ENCODE measurements around the gene DGCR2.
"Not testable (repeated sequence)": the region's sequence is repeated elsewhere in the genome, so short reads cannot be mapped to it uniquely, and the experiment has no call there.

Gene DGCR2

DNA sequence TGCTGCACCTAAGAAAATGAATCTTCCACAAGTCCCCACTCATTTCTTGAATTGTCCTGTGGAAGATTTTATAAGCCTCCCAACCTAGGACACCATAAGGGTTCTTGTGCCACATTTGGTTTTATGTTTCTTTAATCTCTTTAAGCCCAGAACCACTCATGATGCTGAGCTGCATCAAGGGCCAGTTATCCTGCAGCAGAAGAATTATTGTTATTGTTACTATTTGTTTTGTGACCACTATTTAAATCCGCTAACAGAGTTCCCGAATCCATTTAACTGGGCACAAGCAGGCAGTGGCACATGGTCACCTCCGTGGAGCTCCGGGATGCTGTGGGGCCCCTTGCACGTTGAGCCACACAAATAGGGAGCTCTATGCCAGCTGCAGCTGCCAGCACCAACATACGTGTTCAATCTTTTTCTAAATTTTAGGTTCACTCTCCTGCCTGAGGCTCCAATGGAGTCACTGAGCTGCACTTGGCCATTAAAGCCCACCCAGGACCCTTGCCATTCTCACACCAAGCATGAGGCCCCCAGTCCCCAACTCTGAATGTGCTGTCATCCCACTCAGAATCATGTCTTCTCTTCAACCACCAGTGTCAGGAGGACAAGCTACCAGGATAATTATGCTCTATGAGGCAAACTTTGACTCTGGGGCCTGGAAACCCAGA, 60.6 kb downstream of the DGCR2 start:
- DNase-seq (ENCODE audit: low read depth in 3 of 3) = no peak

- DNase-seq (ENCODE audit: low read depth in 3 of 3) = no peak
Measured at GRCh38 chr22:19060356-19061009, 61.7 kb downstream of the DGCR2 start.

- no peak for DNase-seq (ENCODE audit: low read depth in 3 of 3)
Measured at GRCh38 chr22:19059481-19060278, 62.5 kb downstream of the DGCR2 start.

DNA sequence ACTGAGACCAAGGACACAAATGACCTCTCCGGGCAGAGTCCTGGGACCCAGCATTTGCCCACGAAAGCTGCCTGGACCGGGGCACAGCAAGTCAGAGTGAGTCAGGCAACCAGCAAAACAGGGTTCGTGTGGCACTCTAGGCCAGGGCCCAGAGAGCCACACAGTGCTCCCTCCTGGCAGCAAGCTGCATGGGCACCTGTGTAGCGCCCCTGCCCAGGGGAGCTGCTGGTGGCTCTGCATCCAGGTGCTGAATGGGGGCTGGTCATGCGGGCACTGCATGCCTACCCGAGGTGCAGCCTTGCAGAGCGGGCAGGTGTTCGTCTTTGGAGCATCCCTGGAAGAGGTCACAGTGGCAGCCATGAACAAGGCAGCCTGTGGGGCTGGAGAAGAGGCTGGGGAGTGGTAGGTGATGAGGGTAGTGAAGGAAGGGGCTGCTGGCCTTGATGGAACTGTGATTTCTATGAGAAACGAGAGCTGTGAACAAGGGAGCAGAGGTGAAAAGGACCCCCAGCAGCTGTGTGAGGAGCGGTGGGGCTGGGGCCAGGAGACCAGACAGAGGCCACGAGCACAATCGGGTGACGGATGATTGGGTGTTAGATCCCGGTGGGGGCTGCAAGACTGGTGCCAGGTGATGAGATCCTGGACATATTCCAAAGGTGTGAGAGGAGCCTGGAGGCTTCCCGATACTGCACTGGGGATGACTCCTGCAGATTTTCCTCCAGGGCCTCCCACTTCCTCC, 63.3 kb downstream of the DGCR2 start:
- no peak for DNase-seq (ENCODE audit: low read depth in 3 of 3)

DNA sequence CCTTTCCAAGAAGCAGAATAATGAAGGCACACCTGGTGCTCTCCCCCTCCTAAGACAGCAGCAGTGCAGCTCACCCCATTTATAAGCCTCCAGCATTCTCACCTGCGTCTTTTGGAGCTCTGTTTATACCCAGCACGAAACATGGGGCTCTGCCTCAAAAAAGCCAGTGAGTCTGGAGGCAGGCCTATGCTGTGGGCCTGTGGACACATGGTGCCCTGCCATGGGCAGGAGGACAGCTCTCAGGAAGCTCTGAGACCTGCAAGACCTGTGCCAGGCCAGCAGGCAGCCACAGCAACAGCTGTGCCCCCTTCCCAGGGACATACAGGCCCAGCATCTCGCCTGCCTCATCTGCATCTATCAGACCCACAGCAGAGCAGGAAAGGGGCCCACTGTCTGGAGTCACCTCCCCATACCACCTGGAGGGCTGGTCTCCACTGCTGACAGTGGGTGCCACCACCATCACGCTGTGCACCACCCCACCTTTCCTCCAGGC, 64.2 kb downstream of the DGCR2 start:
- no peak for DNase-seq (ENCODE audit: low read depth in 3 of 3)

GRCh38 chr22:19057539-19057938, 64.7 kb downstream of the DGCR2 start:
- DNase-seq (ENCODE audit: low read depth in 3 of 3) = no peak

DNA sequence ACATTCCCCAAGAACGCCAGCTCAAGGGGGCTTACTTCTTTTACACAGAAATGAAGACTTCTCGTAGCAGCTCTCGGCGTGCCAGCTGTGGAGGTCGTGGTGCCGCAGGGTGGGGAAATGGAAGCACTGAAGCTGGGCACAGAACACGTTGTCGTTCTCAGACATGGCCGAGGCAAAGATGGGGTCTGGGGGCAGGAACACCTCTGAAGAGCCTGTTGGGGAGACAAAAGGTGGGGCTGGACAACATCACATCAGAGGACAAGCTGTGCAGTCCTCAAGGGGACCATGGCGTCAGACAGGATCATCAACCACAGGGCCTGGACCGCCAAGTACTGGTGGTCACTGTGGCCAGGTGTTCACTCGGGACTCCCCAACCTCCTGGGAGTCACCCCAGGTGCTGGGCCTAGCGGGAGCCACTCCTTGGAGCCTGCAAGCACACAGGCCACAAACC, 65.2 kb downstream of the DGCR2 start:
- DNase-seq (ENCODE audit: low read depth in 3 of 3) = no peak

- no peak for DNase-seq (ENCODE audit: low read depth in 3 of 3)
Measured at GRCh38 chr22:19055801-19056200, 66.4 kb downstream of the DGCR2 start.

DNA sequence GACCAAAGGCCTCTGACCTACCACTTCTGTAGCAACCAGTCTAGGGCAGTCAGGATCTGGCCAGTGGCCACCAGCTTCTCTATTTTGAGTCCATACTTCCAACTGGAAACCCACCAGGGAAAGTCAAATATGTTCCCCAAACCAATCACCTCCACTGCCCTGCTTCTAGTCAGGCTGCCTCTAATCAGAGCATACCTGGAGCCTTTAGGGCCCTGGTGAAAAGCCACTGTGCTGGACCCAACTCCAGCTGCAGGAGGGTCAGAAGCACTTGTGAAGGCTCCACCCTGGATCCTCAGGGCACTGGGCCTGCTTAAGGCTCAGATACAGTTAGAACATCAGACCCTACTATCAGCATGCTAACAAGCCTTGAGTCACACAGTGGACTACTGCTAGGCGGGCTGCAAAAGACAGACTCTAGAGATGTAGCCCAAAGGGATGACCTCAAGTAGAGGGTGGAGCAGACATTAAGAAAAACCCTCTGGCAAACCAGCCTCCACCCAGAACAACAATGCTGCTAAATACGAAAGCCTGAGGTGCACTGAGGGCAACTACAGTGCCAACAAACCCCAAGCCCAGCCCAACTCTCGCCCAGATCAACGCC, 69.2 kb downstream of the DGCR2 start:
- no peak for DNase-seq (ENCODE audit: low read depth in 3 of 3)

- DNase-seq (ENCODE audit: low read depth in 3 of 3) = no peak
Measured at GRCh38 chr22:19051381-19052072, 70.7 kb downstream of the DGCR2 start.

GRCh38 chr22:19050847-19051246, 71.4 kb downstream of the DGCR2 start:
- DNase-seq (ENCODE audit: low read depth in 3 of 3) = not testable (repeated sequence)

GRCh38 chr22:19050117-19050516, 72.1 kb downstream of the DGCR2 start:
- DNase-seq (ENCODE audit: low read depth in 3 of 3) = no peak

- DNase-seq (ENCODE audit: low read depth in 3 of 3) = no peak
Measured at GRCh38 chr22:19048531-19048930, 73.7 kb downstream of the DGCR2 start.

- DNase-seq (ENCODE audit: low read depth in 3 of 3) = no peak
Measured at GRCh38 chr22:19047993-19048392, 74.2 kb downstream of the DGCR2 start.

DNA sequence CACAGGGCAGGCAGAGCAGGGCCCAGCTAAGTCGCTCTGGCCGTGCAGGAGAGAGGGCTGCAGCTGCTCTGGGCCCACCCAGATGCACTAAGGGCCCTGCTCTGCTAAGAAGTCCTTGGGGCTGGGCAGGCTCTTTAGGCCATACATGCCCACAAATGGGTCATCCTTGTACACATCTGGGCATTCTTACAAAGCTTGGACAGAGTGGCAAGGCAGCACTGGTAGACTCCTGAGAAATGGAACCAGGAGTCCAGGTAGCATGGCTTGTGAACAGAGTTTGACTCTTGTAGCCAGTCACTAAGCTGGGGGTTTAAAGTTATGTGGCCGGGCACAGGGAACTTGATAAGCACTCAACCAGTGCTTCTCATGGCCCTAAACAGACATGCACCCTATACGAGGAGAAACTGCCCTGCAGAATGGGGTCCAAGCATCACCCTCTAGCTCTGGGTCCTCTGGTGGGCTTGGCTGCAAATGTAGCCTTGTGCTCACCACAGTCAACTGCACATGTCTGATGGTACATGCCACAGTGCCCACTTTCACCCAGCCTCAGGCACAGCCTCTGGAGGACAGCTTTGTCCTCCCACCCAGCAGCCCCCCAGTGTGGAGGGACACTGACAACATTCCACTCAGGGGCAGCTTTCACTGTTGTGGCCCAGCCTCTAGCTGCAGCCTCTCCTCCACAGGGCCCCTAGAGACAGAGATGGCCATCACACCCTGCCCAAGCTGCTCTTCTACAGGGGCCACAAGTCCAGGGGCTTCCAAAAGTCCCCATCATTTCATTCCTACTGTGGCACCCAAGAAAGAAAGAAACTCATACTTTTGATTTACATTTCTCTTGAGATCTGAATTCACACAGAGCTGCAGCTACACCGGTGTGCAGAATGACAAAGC, 75.2 kb downstream of the DGCR2 start:
- DNase-seq (ENCODE audit: low read depth in 3 of 3) = no peak

GRCh38 chr22:19046287-19046686, 75.9 kb downstream of the DGCR2 start:
- no peak for DNase-seq (ENCODE audit: low read depth in 3 of 3)

DNA sequence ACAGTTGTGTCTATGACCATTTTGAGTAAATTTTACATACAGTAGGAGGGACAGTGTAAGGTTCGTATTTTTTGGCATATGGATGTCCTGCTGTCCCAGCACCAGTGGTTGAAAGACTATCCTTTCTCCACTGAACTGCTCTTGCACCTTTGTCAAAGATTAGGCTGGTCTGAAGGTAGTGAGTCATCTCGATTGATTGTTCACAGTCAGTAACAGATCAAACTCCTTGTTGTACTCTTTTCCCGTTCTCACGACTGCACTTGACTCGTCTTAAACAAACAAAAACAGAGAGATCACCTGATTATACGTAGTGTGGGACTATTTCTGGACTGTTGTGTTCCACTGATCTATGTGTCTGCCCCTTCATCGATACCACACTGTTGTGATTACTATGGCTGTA, 77.1 kb downstream of the DGCR2 start:
- no peak for DNase-seq (ENCODE audit: low read depth in 3 of 3)

DNA sequence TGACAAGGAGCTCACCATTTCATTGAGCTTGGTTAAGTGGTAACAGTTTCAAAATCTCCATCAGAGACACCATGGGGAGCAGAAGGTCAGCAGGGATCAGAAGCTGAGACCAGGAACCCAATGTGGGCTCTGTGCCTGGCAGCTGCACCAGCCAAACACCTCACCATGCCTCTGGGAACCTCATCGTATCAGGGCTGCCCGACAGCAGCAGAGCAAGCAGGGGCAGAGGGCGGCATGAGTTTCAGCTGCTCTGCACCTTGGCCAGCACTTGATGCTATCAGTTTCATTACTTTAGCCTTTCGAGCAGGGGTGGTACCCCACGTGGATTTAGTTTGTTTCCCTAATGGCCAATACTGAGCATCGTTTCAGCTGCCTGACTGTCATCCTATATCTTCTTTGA, 77.8 kb downstream of the DGCR2 start:
- DNase-seq (ENCODE audit: low read depth in 3 of 3) = no peak

- no peak for DNase-seq (ENCODE audit: low read depth in 3 of 3)
Measured at GRCh38 chr22:19043121-19044085, 78.8 kb downstream of the DGCR2 start.

Data from stimulated activated CD4-positive, alpha-beta T cell treated with anti-CD3 and anti-CD28 coated beads, TNF-alpha, amount 100 ng/mL, for 24 hours (primary cell).